ENCODE measurements around the gene BLTP2. TPM values are rescaled to one million over a fixed set of nuclear protein-coding genes. Genes with fewer than 3 reads are reported as not detected.

Gene BLTP2
- total RNA-seq: 100 to 1,000 TPM; 174 to 180 TPM

GRCh38 chr17:28644787-28645575 lies at the start of gene BLTP2:
BLTP2 (minus strand) TSS chr17:28645158; CDS start chr17:28645056, 102 bp downstream.
- peaks cover 30% of the 10 kb centered on the region for H3K36me3 Mint-ChIP-seq
- H3K4me1 Mint-ChIP-seq: peaks cover 31% of the 10 kb centered on the region
- no peaks in the 10 kb centered on the region for H3K9me3 Mint-ChIP-seq
- DNase-seq: peak; percentile 97
- peak within 1 kb of the TSS; percentile 87 for H3K4me3 Mint-ChIP-seq
- H3K27me3 Mint-ChIP-seq: no peaks in the 10 kb centered on the region
- H3K27ac Mint-ChIP-seq: peak within 1 kb of the TSS; percentile 88

- peak overlapping the region; percentile 26 for H3K27ac Mint-ChIP-seq
- H3K4me1 Mint-ChIP-seq: no peaks in the 10 kb centered on the region
- no peaks in the 10 kb centered on the region for H3K27me3 Mint-ChIP-seq
- DNase-seq: no peak
- H3K36me3 Mint-ChIP-seq: peaks cover 23% of the 10 kb centered on the region
- H3K9me3 Mint-ChIP-seq: no peaks in the 10 kb centered on the region
- H3K4me3 Mint-ChIP-seq: no peak overlapping the region
Observed at GRCh38 chr17:28693869-28694268, 48.9 kb upstream of the BLTP2 start.

GRCh38 chr17:28689011-28689410 lies 44.1 kb upstream of the BLTP2 start:
- no peaks in the 10 kb centered on the region for H3K27me3 Mint-ChIP-seq
- no peak overlapping the region for H3K27ac Mint-ChIP-seq
- no peaks in the 10 kb centered on the region for H3K4me1 Mint-ChIP-seq
- H3K36me3 Mint-ChIP-seq: peaks cover 30% of the 10 kb centered on the region
- no peak overlapping the region for H3K4me3 Mint-ChIP-seq
- no peaks in the 10 kb centered on the region for H3K9me3 Mint-ChIP-seq
- no peak for DNase-seq

GRCh38 chr17:28688481-28688880 lies 43.5 kb upstream of the BLTP2 start:
- Mint-ChIP-seq H3K4me1 (no peaks in the 10 kb centered on the region), H3K27me3 (no peaks in the 10 kb centered on the region), H3K36me3 (peaks cover 30% of the 10 kb centered on the region), H3K4me3 (no peak overlapping the region), H3K27ac (no peak overlapping the region), H3K9me3 (no peaks in the 10 kb centered on the region)
- DNase-seq: no peak

GRCh38 chr17:28686296-28686695 lies 41.3 kb upstream of the BLTP2 start:
- no peak overlapping the region for H3K4me3 Mint-ChIP-seq
- H3K9me3 Mint-ChIP-seq: no peaks in the 10 kb centered on the region
- H3K27me3 Mint-ChIP-seq: no peaks in the 10 kb centered on the region
- no peak for DNase-seq
- H3K27ac Mint-ChIP-seq: no peak overlapping the region
- H3K4me1 Mint-ChIP-seq: no peaks in the 10 kb centered on the region
- peaks cover 32% of the 10 kb centered on the region for H3K36me3 Mint-ChIP-seq

- Mint-ChIP-seq H3K4me3 (no peak overlapping the region), H3K27ac (no peak overlapping the region), H3K4me1 (no peaks in the 10 kb centered on the region), H3K36me3 (peaks cover 34% of the 10 kb centered on the region), H3K9me3 (no peaks in the 10 kb centered on the region), H3K27me3 (no peaks in the 10 kb centered on the region)
- DNase-seq: no peak
Observed at GRCh38 chr17:28685366-28685765, 40.4 kb upstream of the BLTP2 start.

GRCh38 chr17:28684963-28685362 lies 40.0 kb upstream of the BLTP2 start:
- Mint-ChIP-seq H3K9me3 (no peaks in the 10 kb centered on the region), H3K36me3 (peaks cover 34% of the 10 kb centered on the region), H3K4me3 (no peak overlapping the region), H3K27ac (no peak overlapping the region), H3K4me1 (no peaks in the 10 kb centered on the region), H3K27me3 (no peaks in the 10 kb centered on the region)
- DNase-seq: no peak

- DNase-seq: no peak
- H3K9me3 Mint-ChIP-seq: no peaks in the 10 kb centered on the region
- H3K36me3 Mint-ChIP-seq: peaks cover 26% of the 10 kb centered on the region
- no peak overlapping the region for H3K4me3 Mint-ChIP-seq
- H3K4me1 Mint-ChIP-seq: no peaks in the 10 kb centered on the region
- no peak overlapping the region for H3K27ac Mint-ChIP-seq
- H3K27me3 Mint-ChIP-seq: no peaks in the 10 kb centered on the region
Observed at GRCh38 chr17:28682655-28683054, 37.7 kb upstream of the BLTP2 start.

- Mint-ChIP-seq H3K4me1 (no peaks in the 10 kb centered on the region), H3K9me3 (no peaks in the 10 kb centered on the region), H3K27me3 (no peaks in the 10 kb centered on the region), H3K4me3 (no peak overlapping the region), H3K36me3 (peaks cover 39% of the 10 kb centered on the region), H3K27ac (no peak overlapping the region)
- no peak for DNase-seq
Observed at GRCh38 chr17:28675980-28676379, 31.0 kb upstream of the BLTP2 start.

- Mint-ChIP-seq H3K27me3 (no peaks in the 10 kb centered on the region), H3K4me1 (no peaks in the 10 kb centered on the region), H3K9me3 (no peaks in the 10 kb centered on the region), H3K4me3 (no peak overlapping the region), H3K27ac (no peak overlapping the region), H3K36me3 (peaks cover 42% of the 10 kb centered on the region)
- no peak for DNase-seq
Observed at GRCh38 chr17:28675490-28675889, 30.5 kb upstream of the BLTP2 start.

GRCh38 chr17:28669918-28670317 lies 25.0 kb upstream of the BLTP2 start:
- Mint-ChIP-seq H3K36me3 (peaks cover 37% of the 10 kb centered on the region), H3K27ac (no peak overlapping the region), H3K27me3 (no peaks in the 10 kb centered on the region), H3K9me3 (no peaks in the 10 kb centered on the region), H3K4me1 (peaks cover 20% of the 10 kb centered on the region), H3K4me3 (no peak overlapping the region)
- no peak for DNase-seq

GRCh38 chr17:28667870-28668269 lies 22.9 kb upstream of the BLTP2 start:
- peaks cover 37% of the 10 kb centered on the region for H3K4me1 Mint-ChIP-seq
- H3K36me3 Mint-ChIP-seq: peaks cover 38% of the 10 kb centered on the region
- H3K27ac Mint-ChIP-seq: no peak overlapping the region
- H3K27me3 Mint-ChIP-seq: no peaks in the 10 kb centered on the region
- no peak overlapping the region for H3K4me3 Mint-ChIP-seq
- DNase-seq: no peak
- H3K9me3 Mint-ChIP-seq: no peaks in the 10 kb centered on the region

GRCh38 chr17:28665994-28666393 lies 21.0 kb upstream of the BLTP2 start:
- peaks cover 42% of the 10 kb centered on the region for H3K4me1 Mint-ChIP-seq
- H3K27ac Mint-ChIP-seq: no peak overlapping the region
- H3K27me3 Mint-ChIP-seq: no peaks in the 10 kb centered on the region
- H3K9me3 Mint-ChIP-seq: no peaks in the 10 kb centered on the region
- H3K4me3 Mint-ChIP-seq: no peak overlapping the region
- DNase-seq: no peak
- peaks cover 27% of the 10 kb centered on the region for H3K36me3 Mint-ChIP-seq

- H3K4me3 Mint-ChIP-seq: peak overlapping the region; percentile 99
- no peak for DNase-seq
- no peaks in the 10 kb centered on the region for H3K9me3 Mint-ChIP-seq
- H3K36me3 Mint-ChIP-seq: peaks cover 37% of the 10 kb centered on the region
- H3K27ac Mint-ChIP-seq: peak overlapping the region; percentile 98
- H3K4me1 Mint-ChIP-seq: peaks cover 48% of the 10 kb centered on the region
- H3K27me3 Mint-ChIP-seq: no peaks in the 10 kb centered on the region
Observed at GRCh38 chr17:28663723-28664122, 18.8 kb upstream of the BLTP2 start.

- peak overlapping the region; percentile 98 for H3K27ac Mint-ChIP-seq
Observed at GRCh38 chr17:28662527-28662829, 17.5 kb upstream of the BLTP2 start.

More at GRCh38 chr17:28662527-28662829, 17.5 kb upstream of the BLTP2 start:
- no peaks in the 10 kb centered on the region for H3K27me3 Mint-ChIP-seq
- DNase-seq: no peak
- peaks cover 41% of the 10 kb centered on the region for H3K4me1 Mint-ChIP-seq
- peak overlapping the region; percentile 99 for H3K4me3 Mint-ChIP-seq
- peaks cover 41% of the 10 kb centered on the region for H3K36me3 Mint-ChIP-seq
- H3K9me3 Mint-ChIP-seq: no peaks in the 10 kb centered on the region

All from activated naive CD8-positive, alpha-beta T cell treated with anti-CD3 and anti-CD28 coated beads for 36 hours (primary cell).